A549 (cell line): ENCODE measurements around the gene RAB12. TPM values are rescaled to one million over a fixed set of nuclear protein-coding genes. Genes with fewer than 3 reads are reported as not detected.
"Not testable (repeated sequence)": the region's sequence is repeated elsewhere in the genome, so short reads cannot be mapped to it uniquely, and the experiment has no call there.

Source experiments
- ATAC-seq, 2 experiments: fragments of 200-7000 bp in 1 of 2; fragments of >200 bp in 1 of 2; cut with Nextera tagmentation in 1 of 2; cut with Tn5 transposase in 1 of 2; 3 replicates each; pipeline versions ENCODE4 v1.8.0 to v1.9.1; 2018 to 2020; ENCODE audit warnings: mild to moderate bottlenecking in 1 of 2, moderate library complexity in 1 of 2
- CTCF ChIA-PET: fragments of 300-600 bp; sonication (Branson Sonifier 250); formaldehyde crosslinking; extraction: SDS; loops from one replicate; lab custom pipeline; 2021; ENCODE audit warnings: antibody characterized with exemption, inconsistent platforms; lab: Yijun Ruan, JAX
- POLR2A ChIA-PET: fragments of 350-600 bp; formaldehyde crosslinking; extraction: SDS; loops from one replicate; lab custom pipeline; 2021; ENCODE audit warnings: antibody characterized with exemption, inconsistent platforms; lab: Yijun Ruan, JAX
- DNase-seq, 2 experiments: peaks; one replicate each; pipeline versions ENCODE4 v3.0.0 to v3.0.0-alpha.2; 2011 to 2016; ENCODE audit warnings: low read depth in 1 of 2, low spot score in 1 of 2
- FAIRE-seq: peaks from 2 replicates; lab custom pipeline; 2011; peaks lifted over from hg19 to GRCh38; lab: Jason Lieb, UNC
- H3K27ac ChIP-seq, 2 experiments: fragments of >200 bp; sonication (Bioruptor Twin); formaldehyde crosslinking; 3 replicates each; pipeline ENCODE4 v1.5.1; 2016 to 2017
- H3K4me1 ChIP-seq: fragments of >200 bp; sonication (Bioruptor Twin); formaldehyde crosslinking; 3 replicates; pipeline ENCODE4 v1.6.1; 2016
- H3K4me2 ChIP-seq: fragments of >200 bp; sonication (Bioruptor Twin); formaldehyde crosslinking; 3 replicates; pipeline ENCODE4 v1.6.1; 2016
- H3K4me3 ChIP-seq: fragments of >200 bp; sonication (Bioruptor Twin); formaldehyde crosslinking; 3 replicates; pipeline ENCODE4 v1.5.1; 2016
- H3K9me3 ChIP-seq: fragments of >200 bp; sonication (Bioruptor Twin); formaldehyde crosslinking; 3 replicates; pipeline ENCODE4 v1.6.1; 2016
- CBX8 ChIP-seq: fragments of 200-600 bp; sonication (generic); IDR thresholded peaks from 2 replicates; pipeline ENCODE4 v1.6.1; 2016
- EHMT2 ChIP-seq: fragments of 200-600 bp; sonication (generic); IDR thresholded peaks from 2 replicates; pipeline ENCODE4 v1.6.1; 2016; ENCODE audit warnings: antibody characterized with exemption, low read depth, mild to moderate bottlenecking, moderate library complexity
- EP300 ChIP-seq, 2 experiments: fragments of >200 bp; sonication (Bioruptor Twin); formaldehyde crosslinking; IDR thresholded peaks; 2 replicates in 1 of 2; 3 replicates in 1 of 2; pipeline ENCODE4 v1.6.1; 2016 to 2017
- FOSB ChIP-seq: fragments of 250-450 bp; sonication (Bioruptor Pico); IDR thresholded peaks from 2 replicates; pipeline ENCODE4 v1.5.0; 2020; ENCODE audit warnings: mild to moderate bottlenecking, moderate library complexity
- HEYL ChIP-seq: fragments of 250-450 bp; sonication (Bioruptor Pico); IDR thresholded peaks from 2 replicates; pipeline ENCODE4 v1.8.0; 2021; ENCODE audit warnings: mild to moderate bottlenecking, moderate library complexity
- HOXA7 ChIP-seq: fragments of 250-450 bp; sonication (Bioruptor Pico); IDR thresholded peaks from 2 replicates; pipeline ENCODE4 v1.5.0; 2020; ENCODE audit warnings: mild to moderate bottlenecking, moderate library complexity
- HOXB5 ChIP-seq: fragments of 250-450 bp; sonication (Bioruptor Pico); IDR thresholded peaks from 2 replicates; pipeline ENCODE4 v1.5.0; 2020; ENCODE audit warnings: mild to moderate bottlenecking, moderate library complexity
- MAFK ChIP-seq: fragments of 450-650 bp; IDR thresholded peaks from 2 replicates; pipeline ENCODE4 v1.6.1; 2014; ENCODE audit not compliant: partially characterized antibody
- RFX5 ChIP-seq: fragments of 450-650 bp; IDR thresholded peaks from 2 replicates; pipeline ENCODE4 v1.7.1; 2014; ENCODE audit warnings: antibody characterized with exemption, mild to moderate bottlenecking, moderate library complexity
- SMC3 ChIP-seq: fragments of >200 bp; sonication (Bioruptor Twin); formaldehyde crosslinking; IDR thresholded peaks from 3 replicates; pipeline ENCODE4 v1.6.1; 2018; ENCODE audit warnings: inconsistent platforms
- SREBF2 ChIP-seq: fragments of 450-650 bp; IDR thresholded peaks from 2 replicates; pipeline ENCODE4 v1.6.1; 2014; ENCODE audit warnings: mild to moderate bottlenecking, moderate library complexity
- TFCP2L1 ChIP-seq: fragments of 250-450 bp; sonication (Bioruptor Pico); IDR thresholded peaks from 2 replicates; pipeline ENCODE4 v1.5.0; 2021; ENCODE audit warnings: mild to moderate bottlenecking
- TP53 ChIP-seq: fragments of 250-450 bp; sonication (Bioruptor Pico); IDR thresholded peaks from 2 replicates; pipeline ENCODE4 v1.5.0; 2021; ENCODE audit warnings: mild to moderate bottlenecking, moderate library complexity
- ZC3H11A ChIP-seq: fragments of 450-650 bp; IDR thresholded peaks from 2 replicates; pipeline ENCODE4 v1.6.1; 2014; ENCODE audit warnings: antibody characterized with exemption, mild to moderate bottlenecking
- ZFP36 ChIP-seq: fragments of 450-650 bp; IDR thresholded peaks from 2 replicates; pipeline ENCODE4 v1.6.1; 2014; ENCODE audit warnings: borderline replicate concordance; ENCODE audit not compliant: partially characterized antibody
- ZSCAN20 ChIP-seq: fragments of 250-450 bp; sonication (Bioruptor Pico); IDR thresholded peaks from 2 replicates; pipeline ENCODE4 v1.8.0; 2022; ENCODE audit warnings: mild to moderate bottlenecking, moderate library complexity
- WGBS: methylation state at CpG from one replicate; pipeline ENCODE4 v1.1.6; 2017; ENCODE audit errors: missing lambda C conversion rate; 5-methylcytosine and 5-hydroxymethylcytosine counted together
- polyA plus RNA-seq, 4 experiments: library from polyadenylated mRNA; depleted of rRNA in 3 of 4; stranded (reverse); fragments of >200 nt; fragmentation: RNase III in 1 of 4; extraction: RNeasy Plus Mini Kit Qiagen cat#74134 plus additional on column Dnase treatment in 1 of 4; gene quantifications; 2 replicates in 3 of 4; 3 replicates in 1 of 4; pipeline ENCODE4 v1.2.3, GENCODE V29; 2011 to 2017
- TF ChIP-seq, protein P1 (sequence below): fragments of >200 bp; sonication (Bioruptor Twin); formaldehyde crosslinking; IDR thresholded peaks from 3 replicates; pipeline ENCODE4 v1.5.1; 2016
- TF ChIP-seq, protein P2 (sequence below): IDR thresholded peaks from 2 replicates; pipeline ENCODE4 v1.6.1; 2012; ENCODE audit warnings: low read depth, borderline replicate concordance
- TF ChIP-seq, protein P3 (sequence below): IDR thresholded peaks from 2 replicates; pipeline ENCODE4 v1.6.1; 2012
- TF ChIP-seq, protein P4 (sequence below): fragments of 250-450 bp; sonication (Bioruptor Pico); IDR thresholded peaks from 2 replicates; pipeline ENCODE4 v1.5.0; 2020; ENCODE audit warnings: low read depth, mild to moderate bottlenecking, moderate library complexity

RAB12 gene
- polyA plus RNA-seq, 2 of the 4 experiments (the other 2 are of a cell fraction), result 23.4 to 31.3 TPM

DNA sequence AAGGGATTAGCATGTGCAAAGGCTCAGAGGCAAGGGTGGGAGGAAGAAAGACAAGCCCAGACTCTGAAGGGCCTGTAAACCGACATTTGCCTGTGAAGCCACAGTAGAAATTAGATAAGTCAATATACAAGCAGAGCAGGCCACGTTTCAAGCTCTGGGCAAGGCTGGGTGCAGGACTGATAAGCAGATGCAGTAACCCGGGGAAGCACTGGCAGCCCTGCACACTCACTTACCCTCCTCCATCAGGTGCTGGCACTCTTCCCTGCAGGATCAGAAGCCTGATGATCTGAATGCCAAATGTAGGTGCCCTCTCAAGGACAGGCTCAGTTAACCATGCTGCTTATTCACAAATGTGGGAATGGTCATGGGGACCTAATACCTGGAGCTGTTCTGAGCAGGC is 46.3 kb upstream of the RAB12 start:
- ATAC-seq (no peak), DNase-seq (no peak), FAIRE-seq (no peak)
- Histone ChIP-seq H3K4me1 (no peaks in the 10 kb centered on the region; the same call in 2 of the 3 replicates), H3K4me2 (no peak overlapping the region), H3K9me3 (no peaks in the 10 kb centered on the region), H3K27ac (no peak overlapping the region), H3K4me3 (no peak overlapping the region)
- WGBS, result 46% methylated on average over 3 of the region's 3 CpGs
- ChIA-PET CTCF (no interaction called here), POLR2A (no interaction called here)
- no peak for TF ChIP-seq TFCP2L1 (CRISPR knock-in tag)
- TF ChIP-seq ZFP36, result no peak
- TF ChIP-seq, protein P1, sequence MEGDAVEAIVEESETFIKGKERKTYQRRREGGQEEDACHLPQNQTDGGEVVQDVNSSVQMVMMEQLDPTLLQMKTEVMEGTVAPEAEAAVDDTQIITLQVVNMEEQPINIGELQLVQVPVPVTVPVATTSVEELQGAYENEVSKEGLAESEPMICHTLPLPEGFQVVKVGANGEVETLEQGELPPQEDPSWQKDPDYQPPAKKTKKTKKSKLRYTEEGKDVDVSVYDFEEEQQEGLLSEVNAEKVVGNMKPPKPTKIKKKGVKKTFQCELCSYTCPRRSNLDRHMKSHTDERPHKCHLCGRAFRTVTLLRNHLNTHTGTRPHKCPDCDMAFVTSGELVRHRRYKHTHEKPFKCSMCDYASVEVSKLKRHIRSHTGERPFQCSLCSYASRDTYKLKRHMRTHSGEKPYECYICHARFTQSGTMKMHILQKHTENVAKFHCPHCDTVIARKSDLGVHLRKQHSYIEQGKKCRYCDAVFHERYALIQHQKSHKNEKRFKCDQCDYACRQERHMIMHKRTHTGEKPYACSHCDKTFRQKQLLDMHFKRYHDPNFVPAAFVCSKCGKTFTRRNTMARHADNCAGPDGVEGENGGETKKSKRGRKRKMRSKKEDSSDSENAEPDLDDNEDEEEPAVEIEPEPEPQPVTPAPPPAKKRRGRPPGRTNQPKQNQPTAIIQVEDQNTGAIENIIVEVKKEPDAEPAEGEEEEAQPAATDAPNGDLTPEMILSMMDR, result no peak
- TF ChIP-seq, protein P2, sequence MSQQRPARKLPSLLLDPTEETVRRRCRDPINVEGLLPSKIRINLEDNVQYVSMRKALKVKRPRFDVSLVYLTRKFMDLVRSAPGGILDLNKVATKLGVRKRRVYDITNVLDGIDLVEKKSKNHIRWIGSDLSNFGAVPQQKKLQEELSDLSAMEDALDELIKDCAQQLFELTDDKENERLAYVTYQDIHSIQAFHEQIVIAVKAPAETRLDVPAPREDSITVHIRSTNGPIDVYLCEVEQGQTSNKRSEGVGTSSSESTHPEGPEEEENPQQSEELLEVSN, result no peak
- TF ChIP-seq, protein P3, sequence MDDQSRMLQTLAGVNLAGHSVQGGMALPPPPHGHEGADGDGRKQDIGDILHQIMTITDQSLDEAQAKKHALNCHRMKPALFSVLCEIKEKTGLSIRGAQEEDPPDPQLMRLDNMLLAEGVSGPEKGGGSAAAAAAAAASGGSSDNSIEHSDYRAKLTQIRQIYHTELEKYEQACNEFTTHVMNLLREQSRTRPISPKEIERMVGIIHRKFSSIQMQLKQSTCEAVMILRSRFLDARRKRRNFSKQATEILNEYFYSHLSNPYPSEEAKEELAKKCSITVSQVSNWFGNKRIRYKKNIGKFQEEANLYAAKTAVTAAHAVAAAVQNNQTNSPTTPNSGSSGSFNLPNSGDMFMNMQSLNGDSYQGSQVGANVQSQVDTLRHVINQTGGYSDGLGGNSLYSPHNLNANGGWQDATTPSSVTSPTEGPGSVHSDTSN, result no peak
- TF ChIP-seq ZC3H11A, result no peak
- no peak for TF ChIP-seq SMC3
- no peak for TF ChIP-seq RFX5
- no peak for TF ChIP-seq HEYL

DNA sequence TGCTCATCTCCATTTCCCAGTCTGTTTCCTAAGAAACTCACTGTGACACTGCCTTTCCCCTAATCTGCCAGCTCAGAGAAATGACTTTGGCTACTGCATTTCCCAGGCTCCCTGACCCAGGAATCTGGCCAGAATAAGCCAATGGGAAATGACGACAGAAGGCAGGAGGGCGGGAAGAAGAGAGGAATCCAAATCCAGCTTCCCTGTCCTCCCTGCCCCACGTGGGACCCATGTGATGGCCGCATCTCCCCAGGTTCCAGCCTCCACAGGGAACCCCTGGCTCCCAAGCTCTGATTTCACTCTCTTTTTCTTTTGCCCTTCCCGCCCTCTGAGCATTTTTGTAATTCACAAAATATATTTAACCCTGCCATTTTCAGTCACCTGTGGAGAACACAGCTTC is 37.8 kb upstream of the RAB12 start:
- ATAC-seq, result no peak
- H3K4me2 ChIP-seq, result no peak overlapping the region
- no peaks in the 10 kb centered on the region for H3K4me1 ChIP-seq
- FAIRE-seq, result no peak
- H3K9me3 ChIP-seq, result no peaks in the 10 kb centered on the region
- TF ChIP-seq MAFK (no peak), SREBF2 (no peak), ZC3H11A (no peak), CBX8 (no peak), HOXB5 (CRISPR knock-in tag) (no peak), FOSB (CRISPR knock-in tag) (no peak), HEYL (no peak), EHMT2 (no peak), HOXA7 (CRISPR knock-in tag) (no peak), ZSCAN20 (CRISPR knock-in tag) (no peak), TP53 (CRISPR knock-in tag) (no peak), ZFP36 (no peak), EP300 (IDR thresholded peaks at IDR 0.05) (no peak)
- TF ChIP-seq, protein P4, sequence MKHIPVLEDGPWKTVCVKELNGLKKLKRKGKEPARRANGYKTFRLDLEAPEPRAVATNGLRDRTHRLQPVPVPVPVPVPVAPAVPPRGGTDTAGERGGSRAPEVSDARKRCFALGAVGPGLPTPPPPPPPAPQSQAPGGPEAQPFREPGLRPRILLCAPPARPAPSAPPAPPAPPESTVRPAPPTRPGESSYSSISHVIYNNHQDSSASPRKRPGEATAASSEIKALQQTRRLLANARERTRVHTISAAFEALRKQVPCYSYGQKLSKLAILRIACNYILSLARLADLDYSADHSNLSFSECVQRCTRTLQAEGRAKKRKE, result no peak
- TF ChIP-seq, protein P1, result no peak
- TF ChIP-seq, all 56 proteins: peak for 0
- WGBS, result 38% methylated on average over 5 of the region's 5 CpGs
- Histone ChIP-seq H3K4me3 (no peak overlapping the region), H3K27ac (no peak overlapping the region)
- ChIA-PET POLR2A (no interaction called here), CTCF (no interaction called here)
- no peak for DNase-seq

DNA sequence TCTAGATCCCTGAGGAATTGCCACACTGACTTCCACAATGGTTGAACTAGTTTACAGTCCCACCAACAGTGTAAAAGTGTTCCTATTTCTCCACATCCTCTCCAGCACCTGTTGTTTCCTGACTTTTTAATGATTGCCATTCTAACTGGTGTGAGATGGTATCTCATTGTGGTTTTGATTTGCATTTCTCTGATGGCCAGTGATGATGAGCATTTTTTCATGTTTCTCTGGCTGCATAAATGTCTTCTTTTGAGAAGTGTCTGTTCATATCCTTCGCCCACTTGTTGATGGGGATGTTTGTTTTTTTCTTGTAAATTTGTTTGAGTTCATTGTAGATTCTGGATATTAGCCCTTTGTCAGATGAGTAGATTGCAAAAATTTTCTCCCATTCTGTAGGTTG is 35.5 kb upstream of the RAB12 start:
- H3K9me3 ChIP-seq, POLR2A ChIA-PET, H3K4me1 ChIP-seq, FAIRE-seq, ATAC-seq, CTCF ChIA-PET, H3K27ac ChIP-seq, H3K4me3 ChIP-seq, DNase-seq, H3K4me2 ChIP-seq: not testable (repeated sequence)
- WGBS, result 22% methylated on average over 1 of the region's 1 CpG
